Neural cell (in vitro differentiated cells): Measurements from ENCODE around the gene TCP11. TPM values are rescaled to one million over a fixed set of nuclear protein-coding genes. Genes with fewer than 3 reads are reported as not detected.

ENCODE experiments used
- H2AFZ ChIP-seq: fragments of 200-600, 300-800 bp; sonication (generic), shearing (Covaris generic); 2 replicates; pipeline ENCODE4 v1.6.0; 2014; ENCODE audit warnings: low read depth, mild to moderate bottlenecking, antibody characterized with exemption, low read length, moderate library complexity
- H3F3A ChIP-seq: fragments of 200-600 bp; shearing (Covaris generic); 2 replicates; pipeline ENCODE4 v1.6.1; 2016; ENCODE audit warnings: mild to moderate bottlenecking, moderate library complexity, mixed read lengths, antibody characterized with exemption, low read length; ENCODE audit not compliant: insufficient read depth, poor library complexity, severe bottlenecking
- H3K27ac ChIP-seq: fragments of 200-600, 300-800 bp; sonication (generic), shearing (Covaris generic); 2 replicates; pipeline ENCODE4 v1.5.1; 2014; ENCODE audit warnings: mild to moderate bottlenecking, low read length, moderate library complexity
- H3K27me3 ChIP-seq: fragments of 300-800, 200-600 bp; sonication (generic), shearing (Covaris generic); 2 replicates; pipeline ENCODE4 v1.6.0; 2014; ENCODE audit warnings: mild to moderate bottlenecking, low read depth, low read length, moderate library complexity; ENCODE audit not compliant: insufficient read depth
- H3K36me3 ChIP-seq: fragments of 300-800, 200-600 bp; sonication (generic), shearing (Covaris generic); 2 replicates; pipeline ENCODE4 v1.5.1; 2014; ENCODE audit warnings: mild to moderate bottlenecking, antibody characterized with exemption, low read length, moderate library complexity; ENCODE audit not compliant: insufficient read depth
- H3K4me2 ChIP-seq: fragments of 300-800, 200-600 bp; sonication (generic), shearing (Covaris generic); 2 replicates; pipeline ENCODE4 v1.6.0; 2014; ENCODE audit warnings: mild to moderate bottlenecking, low read length
- H3K4me3 ChIP-seq: fragments of 300-800, 200-600 bp; sonication (generic), shearing (Covaris generic); 2 replicates; pipeline ENCODE4 v1.5.1; 2014; ENCODE audit warnings: mild to moderate bottlenecking, low read length, moderate library complexity
- H3K79me2 ChIP-seq: fragments of 200-600 bp; shearing (Covaris generic); replicated peaks from 2 replicates; pipeline ENCODE4 v1.6.0; 2014; ENCODE audit warnings: mild to moderate bottlenecking, low read length, moderate library complexity; ENCODE audit not compliant: insufficient read depth
- H3K9ac ChIP-seq: fragments of 300-800, 200-600 bp; sonication (generic), shearing (Covaris generic); 2 replicates; pipeline ENCODE4 v1.6.1; 2016; ENCODE audit warnings: mild to moderate bottlenecking, low read length, mixed read lengths
- H3K9me2 ChIP-seq: fragments of 200-600 bp; shearing (Covaris generic); 2 replicates; pipeline ENCODE4 v1.6.1; 2016; ENCODE audit warnings: mild to moderate bottlenecking, low read length, mixed read lengths; ENCODE audit not compliant: insufficient read depth
- H3K9me3 ChIP-seq: fragments of 200-600, 300-800 bp; sonication (generic), shearing (Covaris generic); 2 replicates; pipeline ENCODE4 v1.6.1; 2016; ENCODE audit warnings: mild to moderate bottlenecking, mixed run types, low read length, moderate library complexity, mixed read lengths
- H4K20me1 ChIP-seq: fragments of 200-600 bp; shearing (Covaris generic); 2 replicates; pipeline ENCODE4 v1.6.1; 2016; ENCODE audit warnings: mild to moderate bottlenecking, mixed run types; ENCODE audit not compliant: insufficient read depth
- EP300 ChIP-seq: fragments of 450-650 bp; conservative IDR thresholded peaks from 2 replicates; pipeline ENCODE4 v1.6.1; 2014; ENCODE audit warnings: antibody characterized with exemption, mild to moderate bottlenecking, moderate library complexity; ENCODE audit not compliant: poor library complexity, severe bottlenecking
- EZH2 ChIP-seq: fragments of 200-600, 300-800 bp; shearing (Covaris generic), sonication (generic); IDR thresholded peaks from 2 replicates; pipeline ENCODE4 v1.6.1; 2014; ENCODE audit warnings: antibody characterized with exemption, low read length, borderline replicate concordance, mild to moderate bottlenecking; ENCODE audit not compliant: insufficient read depth, poor library complexity, severe bottlenecking
- MXI1 ChIP-seq: fragments of 450-650 bp; conservative IDR thresholded peaks from 2 replicates; pipeline ENCODE4 v1.6.1; 2014; ENCODE audit warnings: antibody characterized with exemption, mild to moderate bottlenecking; ENCODE audit not compliant: poor library complexity, severe bottlenecking
- POLR2AphosphoS5 ChIP-seq: IDR thresholded peaks from 2 replicates; pipeline ENCODE4 v1.6.1; 2012
- RAD21 ChIP-seq: fragments of 450-650 bp; conservative IDR thresholded peaks from 2 replicates; pipeline ENCODE4 v1.6.1; 2014; ENCODE audit warnings: antibody characterized with exemption, mild to moderate bottlenecking, moderate library complexity
- REST ChIP-seq: IDR thresholded peaks from 2 replicates; pipeline ENCODE4 v1.6.1; 2012; ENCODE audit warnings: borderline replicate concordance
- SMC3 ChIP-seq: fragments of 450-650 bp; conservative IDR thresholded peaks from 2 replicates; pipeline ENCODE4 v1.6.1; 2014; ENCODE audit warnings: antibody characterized with exemption, mild to moderate bottlenecking, moderate library complexity; ENCODE audit not compliant: poor library complexity
- TAF1 ChIP-seq: IDR thresholded peaks from 2 replicates; pipeline ENCODE4 v1.6.1; 2012; ENCODE audit warnings: low read depth
- polyA plus RNA-seq: library from polyadenylated mRNA; depleted of rRNA; stranded (reverse); fragments of >200 nt; gene quantifications from 2 replicates; pipeline ENCODE4 v1.2.3, GENCODE V29; 2014
- TF ChIP-seq, protein P1 (sequence below): fragments of 450-650 bp; IDR thresholded peaks from 2 replicates; pipeline ENCODE4 v1.5.1; 2014; ENCODE audit warnings: antibody characterized with exemption, mild to moderate bottlenecking, moderate library complexity; ENCODE audit not compliant: poor library complexity, severe bottlenecking

The TCP11 gene
- polyA plus RNA-seq, 1 donor from 2014 or later: not detected

- Histone ChIP-seq H2AFZ (no peak overlapping the region), H3K27ac (no peak overlapping the region), H3K9me3 (no peaks in the 10 kb centered on the region), H4K20me1 (no peaks in the 10 kb centered on the region), H3K36me3 (no peaks in the 10 kb centered on the region), H3K4me2 (no peak overlapping the region), H3K79me2 (no peaks in the 10 kb centered on the region), H3K27me3 (no peaks in the 10 kb centered on the region), H3K9me2 (no peaks in the 10 kb centered on the region), H3F3A (no peaks in the 10 kb centered on the region), H3K4me3 (no peak overlapping the region), H3K9ac (no peak overlapping the region)
- no peak for TF ChIP-seq RAD21
- no peak for TF ChIP-seq EP300
- no peak for TF ChIP-seq MXI1
- TF ChIP-seq REST: no peak
- no peak for TF ChIP-seq SMC3
- TF ChIP-seq TAF1: no peak
- TF ChIP-seq, protein P1, sequence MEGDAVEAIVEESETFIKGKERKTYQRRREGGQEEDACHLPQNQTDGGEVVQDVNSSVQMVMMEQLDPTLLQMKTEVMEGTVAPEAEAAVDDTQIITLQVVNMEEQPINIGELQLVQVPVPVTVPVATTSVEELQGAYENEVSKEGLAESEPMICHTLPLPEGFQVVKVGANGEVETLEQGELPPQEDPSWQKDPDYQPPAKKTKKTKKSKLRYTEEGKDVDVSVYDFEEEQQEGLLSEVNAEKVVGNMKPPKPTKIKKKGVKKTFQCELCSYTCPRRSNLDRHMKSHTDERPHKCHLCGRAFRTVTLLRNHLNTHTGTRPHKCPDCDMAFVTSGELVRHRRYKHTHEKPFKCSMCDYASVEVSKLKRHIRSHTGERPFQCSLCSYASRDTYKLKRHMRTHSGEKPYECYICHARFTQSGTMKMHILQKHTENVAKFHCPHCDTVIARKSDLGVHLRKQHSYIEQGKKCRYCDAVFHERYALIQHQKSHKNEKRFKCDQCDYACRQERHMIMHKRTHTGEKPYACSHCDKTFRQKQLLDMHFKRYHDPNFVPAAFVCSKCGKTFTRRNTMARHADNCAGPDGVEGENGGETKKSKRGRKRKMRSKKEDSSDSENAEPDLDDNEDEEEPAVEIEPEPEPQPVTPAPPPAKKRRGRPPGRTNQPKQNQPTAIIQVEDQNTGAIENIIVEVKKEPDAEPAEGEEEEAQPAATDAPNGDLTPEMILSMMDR: no peak
- no peak for TF ChIP-seq POLR2AphosphoS5
- TF ChIP-seq EZH2: no peak
Observed at GRCh38 chr6:35071347-35071994, 69.7 kb downstream of the TCP11 start.

GRCh38 chr6:35070111-35070510, 71.0 kb downstream of the TCP11 start:
- Histone ChIP-seq H3K9me2 (no peaks in the 10 kb centered on the region), H4K20me1 (no peaks in the 10 kb centered on the region), H3K79me2 (no peaks in the 10 kb centered on the region), H2AFZ (no peak overlapping the region), H3K4me2 (no peak overlapping the region), H3K27ac (no peak overlapping the region), H3K9ac (no peak overlapping the region), H3K9me3 (no peaks in the 10 kb centered on the region), H3K36me3 (no peaks in the 10 kb centered on the region), H3K27me3 (no peaks in the 10 kb centered on the region), H3K4me3 (no peak overlapping the region), H3F3A (no peaks in the 10 kb centered on the region)
- TF ChIP-seq EZH2: no peak
- no peak for TF ChIP-seq REST
- TF ChIP-seq MXI1: no peak
- no peak for TF ChIP-seq POLR2AphosphoS5
- no peak for TF ChIP-seq TAF1
